ENCODE data around the gene CCDC13.

The CCDC13 gene

DNA sequence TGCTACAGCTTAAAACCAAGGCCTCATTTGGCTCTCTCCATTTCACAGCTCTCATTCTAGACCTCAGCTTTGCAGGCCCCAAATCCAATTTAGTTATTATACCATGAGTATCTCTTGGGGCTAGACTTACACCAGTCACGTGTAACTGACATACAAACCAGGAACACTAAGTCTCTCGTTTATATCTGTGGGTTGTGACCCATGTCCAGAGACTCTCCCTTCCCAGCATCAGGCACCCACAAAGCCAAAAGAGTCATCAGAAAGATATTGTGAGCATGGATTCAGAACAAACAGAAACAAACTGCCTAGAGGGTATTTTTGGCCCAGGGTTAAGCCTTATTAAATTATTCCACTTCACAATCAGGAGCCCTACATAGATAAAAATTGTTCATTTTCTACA lies 5.6 kb upstream of the CCDC13 start:
- no peaks in the 10 kb centered on the region for H3K4me1 Mint-ChIP-seq

DNA sequence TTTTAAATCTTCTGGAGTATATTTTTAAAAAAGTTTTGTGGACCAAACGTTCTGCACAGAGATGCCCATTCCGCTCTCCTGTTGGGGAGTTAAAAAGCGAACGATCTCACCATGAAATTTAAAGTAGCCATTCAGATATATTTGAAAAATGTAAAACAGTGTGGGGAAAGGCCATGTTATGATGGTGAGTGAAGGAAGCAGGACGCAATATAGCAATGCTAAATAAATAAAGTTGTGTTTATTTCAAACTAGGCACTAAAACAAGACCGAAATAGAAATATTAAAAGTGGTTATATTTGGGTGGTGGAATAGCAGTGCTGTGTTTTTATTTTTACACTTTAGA lies 327 bp upstream of the CCDC13 start:
- peak; percentile 1 for ATAC-seq
- Mint-ChIP-seq H3K27ac (peak overlapping the region; percentile 88), H3K4me3 (peak overlapping the region; percentile 84), H3K36me3 (peaks cover 10% of the 10 kb centered on the region), H3K4me1 (peaks cover 13% of the 10 kb centered on the region), H3K9me3 (no peaks in the 10 kb centered on the region)
- no peak for DNase-seq (ENCODE audit: low spot score in 2 of 2)

More for the DNA sequence above, 5.6 kb upstream of the CCDC13 start:
- ATAC-seq (no peak), DNase-seq (ENCODE audit: low spot score in 2 of 2) (no peak)
- Mint-ChIP-seq H3K4me3 (no peak overlapping the region), H3K36me3 (peaks cover 15% of the 10 kb centered on the region), H3K27ac (no peak overlapping the region), H3K9me3 (no peaks in the 10 kb centered on the region)

- Mint-ChIP-seq H3K9me3 (no peaks in the 10 kb centered on the region), H3K36me3 (peaks cover 10% of the 10 kb centered on the region), H3K4me1 (peaks cover 13% of the 10 kb centered on the region), H3K4me3 (no peak overlapping the region), H3K27ac (no peak overlapping the region)
- no peak for ATAC-seq
- no peak for DNase-seq (ENCODE audit: low spot score in 2 of 2)
Observed at GRCh38 chr3:42771271-42771670, 1.8 kb downstream of the CCDC13 start.

DNA sequence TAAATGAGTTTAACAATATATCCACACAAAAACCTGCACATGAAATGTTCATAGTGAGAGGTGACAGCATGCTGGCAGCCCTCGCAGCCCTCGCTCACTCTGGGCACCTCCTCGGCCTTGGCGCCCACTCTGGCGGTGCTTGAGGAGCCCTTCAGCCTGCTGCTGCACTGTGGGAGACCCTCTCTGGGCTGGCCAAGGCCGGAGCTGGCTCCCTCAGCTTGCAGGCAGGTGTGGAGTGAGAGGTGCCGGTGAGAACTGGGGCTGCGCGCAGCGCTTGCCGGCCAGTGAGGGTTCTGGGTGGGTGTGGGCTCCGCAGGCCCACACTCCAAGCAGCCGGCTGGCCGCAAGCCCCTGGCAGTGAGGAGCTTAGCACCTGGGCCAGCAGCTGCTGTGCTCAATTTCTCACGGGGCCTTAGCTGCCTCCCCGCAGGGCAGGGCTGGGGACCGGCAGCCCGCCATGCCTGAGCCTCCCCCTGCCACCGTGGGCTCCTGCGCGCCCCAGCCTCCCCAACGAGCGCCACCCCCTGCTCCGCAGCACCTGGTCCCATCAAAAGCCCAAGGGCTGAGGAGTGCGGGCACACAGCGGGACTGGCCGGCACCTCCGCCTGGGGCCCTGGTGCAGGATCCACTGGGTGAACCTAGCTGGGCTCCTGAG lies 3.4 kb downstream of the CCDC13 start:
- H3K9me3 Mint-ChIP-seq: no peaks in the 10 kb centered on the region
- no peak overlapping the region for H3K27ac Mint-ChIP-seq
- ATAC-seq (no peak), DNase-seq (ENCODE audit: low spot score in 2 of 2) (no peak)
- no peak overlapping the region for H3K4me3 Mint-ChIP-seq
- peaks cover 13% of the 10 kb centered on the region for H3K4me1 Mint-ChIP-seq
- H3K36me3 Mint-ChIP-seq: peaks cover 10% of the 10 kb centered on the region

- DNase-seq (ENCODE audit: low spot score in 2 of 2): no peak
- H3K9me3 Mint-ChIP-seq: no peaks in the 10 kb centered on the region
- H3K4me3 Mint-ChIP-seq: no peak overlapping the region
Observed at GRCh38 chr3:42764561-42765295, 8.3 kb downstream of the CCDC13 start.

DNA sequence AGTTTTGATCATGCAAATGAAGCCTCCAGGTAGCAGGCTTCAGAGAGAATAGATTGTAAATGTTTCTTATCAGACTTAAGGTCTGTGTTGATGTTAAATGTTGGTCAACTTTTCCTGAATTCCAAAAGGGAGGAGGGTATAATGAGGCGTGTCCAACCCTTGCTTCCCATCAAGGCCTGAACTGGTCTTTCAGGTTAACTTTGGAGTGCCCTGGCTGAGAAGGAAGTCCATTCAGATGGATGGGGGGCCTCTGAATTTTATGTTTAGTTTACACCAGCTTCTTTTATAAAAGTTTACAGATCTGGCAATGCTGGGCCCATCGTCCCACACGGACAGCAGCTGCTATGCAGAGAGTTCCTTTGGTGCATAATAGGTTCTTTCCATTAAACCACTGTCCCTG lies 8.9 kb downstream of the CCDC13 start:
- DNase-seq (ENCODE audit: low spot score in 2 of 2): no peak
- Mint-ChIP-seq H3K4me1 (no peaks in the 10 kb centered on the region), H3K27ac (no peak overlapping the region), H3K9me3 (no peaks in the 10 kb centered on the region), H3K4me3 (no peak overlapping the region), H3K36me3 (no peaks in the 10 kb centered on the region)
- ATAC-seq: no peak

More at GRCh38 chr3:42764561-42765295, 8.3 kb downstream of the CCDC13 start:
- Mint-ChIP-seq H3K4me1 (no peaks in the 10 kb centered on the region), H3K27ac (no peak overlapping the region), H3K36me3 (no peaks in the 10 kb centered on the region)
- no peak for ATAC-seq

DNA sequence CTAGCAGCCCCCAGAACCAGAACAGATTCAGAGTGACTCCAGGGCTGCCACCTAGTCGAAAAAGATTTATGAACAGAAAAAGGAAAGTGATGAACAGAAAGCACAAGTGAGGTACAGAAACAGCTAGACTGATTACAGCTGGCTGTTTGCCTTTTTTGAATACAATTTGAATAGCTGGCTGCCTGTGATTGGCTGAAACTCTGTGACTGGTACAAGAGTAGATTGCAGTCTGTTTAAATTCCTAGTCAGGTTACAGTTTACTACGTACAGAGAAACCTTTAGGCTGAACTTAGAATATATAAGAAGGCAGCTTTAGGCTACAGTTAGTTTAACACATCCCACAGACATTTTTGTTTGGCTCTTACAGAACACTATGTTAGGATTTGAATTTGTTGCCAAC lies 10.0 kb downstream of the CCDC13 start:
- ATAC-seq (peak; percentile 36), DNase-seq (ENCODE audit: low spot score in 2 of 2) (no peak)
- H3K36me3 Mint-ChIP-seq: no peaks in the 10 kb centered on the region
- no peak overlapping the region for H3K27ac Mint-ChIP-seq
- no peaks in the 10 kb centered on the region for H3K4me1 Mint-ChIP-seq
- H3K9me3 Mint-ChIP-seq: no peaks in the 10 kb centered on the region
- no peak overlapping the region for H3K4me3 Mint-ChIP-seq

DNA sequence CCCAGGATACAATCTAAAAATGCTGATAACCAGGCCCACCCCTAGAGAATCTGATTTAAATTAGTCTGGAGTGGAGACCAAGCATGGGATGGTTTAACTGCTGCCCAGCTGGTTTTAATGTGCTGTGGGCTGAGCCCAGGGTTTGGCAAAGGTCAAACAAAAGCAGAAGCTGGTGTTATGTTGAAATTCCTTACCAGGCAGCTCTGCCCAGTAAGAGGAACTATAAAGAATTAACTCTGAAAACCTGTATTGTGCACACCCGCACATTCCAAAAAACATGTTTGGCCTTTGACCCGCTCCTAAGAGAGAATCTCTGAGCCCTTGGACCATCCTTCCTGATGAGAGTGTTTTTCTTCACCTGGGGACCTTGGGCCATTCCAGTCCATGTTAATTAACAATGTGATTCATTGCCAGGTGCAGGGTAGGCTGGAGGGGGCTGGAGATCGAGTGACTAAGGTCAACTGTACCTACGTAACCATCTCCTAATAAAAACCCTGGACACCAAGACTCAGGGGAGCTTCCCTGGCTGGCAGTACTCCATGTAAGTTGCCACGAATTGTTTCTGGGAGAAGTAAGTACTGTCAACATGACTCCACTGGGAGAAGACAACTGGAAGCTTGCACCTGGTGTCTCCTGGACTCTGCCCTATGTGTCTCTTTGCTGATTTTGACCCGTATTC lies 10.9 kb downstream of the CCDC13 start:
- Mint-ChIP-seq H3K36me3 (no peaks in the 10 kb centered on the region), H3K27ac (no peak overlapping the region), H3K4me1 (no peaks in the 10 kb centered on the region), H3K9me3 (no peaks in the 10 kb centered on the region), H3K4me3 (no peak overlapping the region)
- ATAC-seq: no peak
- DNase-seq (ENCODE audit: low spot score in 2 of 2): no peak

- no peak overlapping the region for H3K27ac Mint-ChIP-seq
- DNase-seq (ENCODE audit: low spot score in 2 of 2) (no peak), ATAC-seq (no peak)
- no peaks in the 10 kb centered on the region for H3K36me3 Mint-ChIP-seq
- no peaks in the 10 kb centered on the region for H3K4me1 Mint-ChIP-seq
- H3K4me3 Mint-ChIP-seq: no peak overlapping the region
- no peaks in the 10 kb centered on the region for H3K9me3 Mint-ChIP-seq
Observed at GRCh38 chr3:42758126-42758525, 14.9 kb downstream of the CCDC13 start.

- no peaks in the 10 kb centered on the region for H3K36me3 Mint-ChIP-seq
- no peaks in the 10 kb centered on the region for H3K9me3 Mint-ChIP-seq
- ATAC-seq (no peak), DNase-seq (ENCODE audit: low spot score in 2 of 2) (no peak)
- H3K27ac Mint-ChIP-seq: no peak overlapping the region
- H3K4me1 Mint-ChIP-seq: no peaks in the 10 kb centered on the region
- no peak overlapping the region for H3K4me3 Mint-ChIP-seq
Observed at GRCh38 chr3:42756681-42757213, 16.3 kb downstream of the CCDC13 start.

DNA sequence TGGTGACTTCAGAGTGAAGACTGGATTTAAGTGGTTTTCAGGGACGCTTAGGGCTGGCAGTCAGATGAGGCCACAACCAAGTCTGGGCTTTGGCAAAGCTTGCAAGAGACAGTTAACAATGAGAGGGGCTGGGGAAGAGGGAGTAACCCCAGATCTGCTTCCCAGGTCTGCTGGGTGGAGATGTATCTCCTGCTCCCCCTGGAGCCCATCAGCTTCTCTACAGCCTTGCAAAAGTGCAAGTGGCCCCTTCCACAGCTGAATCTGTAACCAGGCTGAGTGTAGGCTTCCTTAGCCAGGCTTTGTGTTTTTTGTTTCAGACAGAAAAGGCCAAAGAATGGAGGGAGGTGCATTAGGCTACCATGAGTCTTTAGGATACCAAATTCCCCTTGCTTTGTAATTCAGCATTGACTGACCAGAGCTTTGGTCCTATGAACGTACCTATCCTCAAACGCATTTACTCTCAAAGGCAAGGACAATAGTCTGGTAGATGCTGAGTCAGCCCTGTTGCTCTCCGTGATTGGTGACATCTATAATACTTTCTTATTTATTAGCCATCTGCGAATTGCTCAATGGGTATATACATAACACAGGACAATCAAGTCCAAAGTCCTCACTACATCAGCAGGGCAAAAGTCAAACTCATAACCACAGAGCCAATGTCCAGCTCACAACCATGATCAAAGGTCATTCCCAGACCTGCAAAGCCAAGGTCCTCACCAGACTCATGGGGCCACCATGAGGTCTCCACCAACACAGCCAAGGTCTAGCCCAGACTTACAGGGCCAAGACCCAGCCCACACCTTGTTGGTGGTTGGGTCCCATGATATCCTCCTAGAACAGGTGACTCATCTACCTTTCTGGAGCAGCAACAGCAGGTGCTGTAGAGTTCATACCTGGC lies 17.1 kb downstream of the CCDC13 start:
- DNase-seq (ENCODE audit: low spot score in 2 of 2) (no peak), ATAC-seq (peak; percentile 45)
- Mint-ChIP-seq H3K9me3 (no peaks in the 10 kb centered on the region), H3K4me3 (no peak overlapping the region), H3K36me3 (no peaks in the 10 kb centered on the region), H3K27ac (no peak overlapping the region), H3K4me1 (no peaks in the 10 kb centered on the region)

GRCh38 chr3:42753757-42754156 lies 19.3 kb downstream of the CCDC13 start:
- DNase-seq (ENCODE audit: low spot score in 2 of 2) (no peak), ATAC-seq (no peak)
- H3K4me3 Mint-ChIP-seq: no peak overlapping the region

GRCh38 chr3:42752961-42753360 lies 20.1 kb downstream of the CCDC13 start:
- DNase-seq (ENCODE audit: low spot score in 2 of 2) (no peak), ATAC-seq (no peak)
- no peak overlapping the region for H3K27ac Mint-ChIP-seq
- peaks cover 5% of the 10 kb centered on the region for H3K4me1 Mint-ChIP-seq
- H3K4me3 Mint-ChIP-seq: no peak overlapping the region
- no peaks in the 10 kb centered on the region for H3K9me3 Mint-ChIP-seq
- H3K36me3 Mint-ChIP-seq: no peaks in the 10 kb centered on the region

More at GRCh38 chr3:42753757-42754156, 19.3 kb downstream of the CCDC13 start:
- H3K27ac Mint-ChIP-seq: no peak overlapping the region
- H3K36me3 Mint-ChIP-seq: no peaks in the 10 kb centered on the region
- H3K4me1 Mint-ChIP-seq: no peaks in the 10 kb centered on the region
- H3K9me3 Mint-ChIP-seq: no peaks in the 10 kb centered on the region

GRCh38 chr3:42752441-42752840 lies 20.6 kb downstream of the CCDC13 start:
- ATAC-seq (no peak), DNase-seq (ENCODE audit: low spot score in 2 of 2) (no peak)
- no peak overlapping the region for H3K4me3 Mint-ChIP-seq
- peaks cover 10% of the 10 kb centered on the region for H3K4me1 Mint-ChIP-seq
- no peaks in the 10 kb centered on the region for H3K36me3 Mint-ChIP-seq
- H3K27ac Mint-ChIP-seq: no peak overlapping the region
- H3K9me3 Mint-ChIP-seq: no peaks in the 10 kb centered on the region

GRCh38 chr3:42751609-42752008 lies 21.4 kb downstream of the CCDC13 start:
- Mint-ChIP-seq H3K36me3 (no peaks in the 10 kb centered on the region), H3K4me1 (peaks cover 10% of the 10 kb centered on the region), H3K4me3 (no peak overlapping the region), H3K9me3 (no peaks in the 10 kb centered on the region), H3K27ac (no peak overlapping the region)
- ATAC-seq: no peak
- DNase-seq (ENCODE audit: low spot score in 2 of 2): no peak

Data from stimulated activated effector memory CD8-positive, alpha-beta T cell treated with anti-CD3 and anti-CD28 coated beads, Interleukin-12 subunit alpha, Interleukin-12 subunit beta, amount 100 ng/mL, for 72 hours (primary cell).